Transverse colon (tissue), 4 donors: Measurements from ENCODE around the gene AIP. TPM values are rescaled to one million over a fixed set of nuclear protein-coding genes. Genes with fewer than 3 reads are reported as not detected.

Experiments
- DNase-seq: peaks from one replicate; pipeline ENCODE4 v3.0.0-alpha.2; 2019
- H3K27ac ChIP-seq, 4 donors: fragments of 200-600 bp; sonication (generic); 2 replicates each; pipeline ENCODE4 v1.5.1; 2016 to 2018; ENCODE audit warnings: inconsistent platforms in 4 of 4
- H3K27me3 ChIP-seq: fragments of 200-600 bp; sonication (generic); 2 replicates; pipeline ENCODE4 v1.5.1; 2017; ENCODE audit warnings: inconsistent platforms
- H3K36me3 ChIP-seq, 4 donors: fragments of 200-600 bp; sonication (generic); 2 replicates each; pipeline ENCODE4 v1.5.1; 2017 to 2019; ENCODE audit warnings: inconsistent platforms in 4 of 4
- H3K4me1 ChIP-seq, 4 donors: fragments of 200-600 bp; sonication (generic); 2 replicates each; pipeline ENCODE4 v1.5.1; 2017 to 2020; ENCODE audit warnings: inconsistent platforms in 4 of 4
- H3K4me3 ChIP-seq, 4 donors: fragments of 200-600 bp; sonication (generic); 1 replicate in 1 of 4; 2 replicates in 3 of 4; pipeline versions ENCODE4 v1.5.1 to v1.6.1; 2017 to 2019; ENCODE audit warnings: inconsistent platforms in 4 of 4
- H3K9me3 ChIP-seq, 2 donors: fragments of 200-600 bp; sonication (generic); 2 replicates each; pipeline ENCODE4 v1.5.1; 2017 to 2019; ENCODE audit warnings: inconsistent platforms in 2 of 2
- EP300 ChIP-seq: sonication (generic); formaldehyde crosslinking; IDR thresholded peaks from one replicate; pipeline ENCODE4 v1.6.1; 2017; ENCODE audit warnings: antibody characterized with exemption, low read depth
- POLR2A ChIP-seq: fragments of 450-650 bp; IDR thresholded peaks from one replicate; pipeline ENCODE4 v1.6.1; 2016; ENCODE audit warnings: antibody characterized with exemption, mild to moderate bottlenecking, moderate library complexity
- POLR2AphosphoS5 ChIP-seq, 3 donors: sonication (generic); formaldehyde crosslinking; IDR thresholded peaks; one replicate each; pipeline ENCODE4 v1.6.1; 2016; ENCODE audit warnings: antibody characterized with exemption in 3 of 3
- WGBS, 2 donors: methylation state at CpG; one replicate each; pipeline ENCODE4 v1.1.5; 2018; ENCODE audit warnings: low coverage in 1 of 2; 5-methylcytosine and 5-hydroxymethylcytosine counted together
- in situ Hi-C, 4 donors: fragments of 200-750 bp; cut with MboI; loops; one replicate each; pipeline versions ENCODE4 v1.15.0 to v1.15.1; 2017; ENCODE audit warnings: low sequenced_read_pairs in 3 of 4, low pct_ligation_motif_present in 1 of 4, low pct_unique_long_range_greater_than_20kb in 1 of 4
- intact Hi-C: fragments of 100-400 bp; cut with DNase I; formaldehyde crosslinking; loops from one replicate; pipeline ENCODE4 v1.15.1; 2023; ENCODE audit warnings: low total_unique reads
- total RNA-seq, 4 donors: library from RNA; depleted of rRNA; stranded (reverse); fragments of >200 nt; gene quantifications; one replicate each; pipeline ENCODE4 v1.1.0, GENCODE V29; 2016
- TF ChIP-seq, protein P1 (sequence below), 5 experiments: fragments of 200-600 bp in 3 of 5; fragments of 450-650 bp in 2 of 5; sonication (generic) in 3 of 5; IDR thresholded peaks; 1 replicate in 2 of 5; 2 replicates in 3 of 5; pipeline ENCODE4 v1.5.1; 2016 to 2017; ENCODE audit warnings: antibody characterized with exemption in 5 of 5, inconsistent platforms in 3 of 5, mild to moderate bottlenecking in 2 of 5, moderate library complexity in 1 of 5

Gene AIP
- total RNA-seq, 4 donors from 2014 or later: 32.9 to 71.5 (median 57.6) TPM

DNA sequence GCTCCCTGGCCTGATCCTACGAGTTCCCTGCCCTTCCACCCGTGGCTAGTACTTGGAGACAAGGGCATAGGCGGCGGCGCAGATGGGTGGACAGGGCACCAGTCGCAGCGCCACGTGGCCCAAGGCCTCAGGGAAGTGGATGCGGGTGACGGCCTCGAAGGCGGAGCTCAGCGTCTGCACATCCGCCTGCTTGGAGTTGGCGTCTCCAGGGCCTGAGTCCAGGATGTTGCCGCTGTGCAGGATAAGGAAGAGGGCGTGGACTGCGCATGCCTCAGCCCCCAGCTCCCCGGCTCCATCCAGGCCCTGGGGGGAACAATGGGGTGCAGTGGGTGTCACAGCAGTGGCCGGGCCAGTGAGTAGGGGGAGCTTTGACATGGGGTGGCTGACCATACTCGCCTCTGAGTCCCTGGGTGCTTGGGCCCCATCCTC is 15.7 kb downstream of the AIP start:
- Histone ChIP-seq H3K27ac (no peak overlapping the region), H3K36me3 (peaks cover 0 to 3% (median 0%) of the 10 kb centered on the region in 4 donors), H3K4me3 (no peak overlapping the region), H3K27me3 (no peaks in the 10 kb centered on the region), H3K9me3 (no peaks in the 10 kb centered on the region), H3K4me1 (peaks cover 2 to 3% (median 2%) of the 10 kb centered on the region in 4 donors)
- in situ Hi-C loops (no loop called here), intact Hi-C loops (no loop called here)
- no peak for DNase-seq
- TF ChIP-seq, protein P1, sequence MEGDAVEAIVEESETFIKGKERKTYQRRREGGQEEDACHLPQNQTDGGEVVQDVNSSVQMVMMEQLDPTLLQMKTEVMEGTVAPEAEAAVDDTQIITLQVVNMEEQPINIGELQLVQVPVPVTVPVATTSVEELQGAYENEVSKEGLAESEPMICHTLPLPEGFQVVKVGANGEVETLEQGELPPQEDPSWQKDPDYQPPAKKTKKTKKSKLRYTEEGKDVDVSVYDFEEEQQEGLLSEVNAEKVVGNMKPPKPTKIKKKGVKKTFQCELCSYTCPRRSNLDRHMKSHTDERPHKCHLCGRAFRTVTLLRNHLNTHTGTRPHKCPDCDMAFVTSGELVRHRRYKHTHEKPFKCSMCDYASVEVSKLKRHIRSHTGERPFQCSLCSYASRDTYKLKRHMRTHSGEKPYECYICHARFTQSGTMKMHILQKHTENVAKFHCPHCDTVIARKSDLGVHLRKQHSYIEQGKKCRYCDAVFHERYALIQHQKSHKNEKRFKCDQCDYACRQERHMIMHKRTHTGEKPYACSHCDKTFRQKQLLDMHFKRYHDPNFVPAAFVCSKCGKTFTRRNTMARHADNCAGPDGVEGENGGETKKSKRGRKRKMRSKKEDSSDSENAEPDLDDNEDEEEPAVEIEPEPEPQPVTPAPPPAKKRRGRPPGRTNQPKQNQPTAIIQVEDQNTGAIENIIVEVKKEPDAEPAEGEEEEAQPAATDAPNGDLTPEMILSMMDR (IDR thresholded peaks at IDR 0.05): no peak
- TF ChIP-seq POLR2AphosphoS5 (IDR thresholded peaks at IDR 0.05) (no peak), POLR2A (no peak), EP300 (no peak)
- 90% methylated on average over 16 of the region's 21 CpGs; no CpG with 5 or more reads in 1 of the 2 donors for WGBS, 2 donors

DNA sequence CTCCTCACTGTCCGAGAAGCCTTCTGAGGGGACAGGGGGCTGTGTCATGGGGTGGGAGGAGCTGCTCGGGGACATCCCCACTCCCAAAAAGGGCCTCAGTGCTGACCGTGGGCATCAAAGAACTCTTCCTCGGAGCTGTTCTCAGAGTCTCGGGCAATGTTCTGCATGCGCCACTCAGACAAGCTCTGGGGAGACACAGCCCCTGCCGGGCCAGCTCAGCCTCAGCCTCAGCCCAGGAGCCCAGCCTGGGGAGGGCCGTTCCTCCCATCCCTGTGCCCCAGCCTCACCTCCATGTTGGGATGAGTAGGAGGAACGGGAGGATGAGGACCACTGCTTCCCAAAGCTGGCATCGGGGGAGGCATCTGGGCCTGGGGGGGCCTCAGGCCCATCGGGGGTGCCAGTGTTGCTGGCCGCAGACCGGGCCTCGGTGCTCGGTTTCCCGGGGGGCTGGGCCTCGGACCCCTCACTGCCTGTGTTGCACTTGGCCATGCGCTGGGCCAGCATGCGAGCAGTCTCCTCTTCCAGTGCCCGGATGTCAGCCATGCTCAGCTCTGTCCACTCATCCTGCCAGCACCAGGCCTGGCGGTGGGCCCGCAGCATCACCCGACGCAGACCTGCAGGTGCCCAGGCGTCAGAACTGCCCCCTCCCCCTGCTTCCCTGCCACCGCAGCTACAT is 17.1 kb downstream of the AIP start:
- TF ChIP-seq POLR2AphosphoS5 (IDR thresholded peaks at IDR 0.05) (no peak), EP300 (no peak), POLR2A (no peak)
- TF ChIP-seq, protein P1 (IDR thresholded peaks at IDR 0.05): no peak
- Histone ChIP-seq H3K9me3 (no peaks in the 10 kb centered on the region), H3K27me3 (no peaks in the 10 kb centered on the region), H3K4me3 (no peak overlapping the region), H3K36me3 (no peaks in the 10 kb centered on the region), H3K4me1 (peaks cover 6 to 17% (median 10%) of the 10 kb centered on the region in 4 donors), H3K27ac (no peak overlapping the region)
- WGBS, 2 donors: 95% methylated on average over 14 of the region's 26 CpGs; no CpG with 5 or more reads in 1 of the 2 donors
- intact Hi-C loops: no loop called here
- DNase-seq: no peak
- in situ Hi-C loops: no loop called here

DNA sequence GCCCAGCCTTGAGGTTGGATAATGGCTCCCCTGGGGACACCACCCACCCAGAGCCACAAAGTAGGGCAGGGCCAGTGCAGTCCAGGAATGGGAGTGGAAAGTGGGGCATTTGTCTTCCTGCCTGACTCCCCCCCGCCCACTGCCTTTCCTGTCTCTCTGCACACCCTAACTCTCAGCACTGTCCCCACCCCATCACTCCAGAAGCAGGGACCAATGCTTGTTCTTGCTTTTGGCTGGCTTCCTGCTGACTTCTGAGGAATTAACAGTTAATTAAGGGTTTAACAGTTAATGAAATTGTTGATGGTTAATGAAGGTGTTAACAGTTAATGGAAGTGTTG is 17.6 kb downstream of the AIP start:
- no peaks in the 10 kb centered on the region for H3K36me3 ChIP-seq
- H3K9me3 ChIP-seq: no peaks in the 10 kb centered on the region
- in situ Hi-C loops: no loop called here
- H3K27ac ChIP-seq: no peak overlapping the region
- no peak for DNase-seq
- TF ChIP-seq EP300 (no peak), POLR2A (no peak), POLR2AphosphoS5 (IDR thresholded peaks at IDR 0.05) (no peak)
- TF ChIP-seq, protein P1 (IDR thresholded peaks at IDR 0.05): no peak
- no peaks in the 10 kb centered on the region for H3K27me3 ChIP-seq
- WGBS, 2 donors: 87% methylated on average over 1 of the region's 1 CpG; no CpG with 5 or more reads in 1 of the 2 donors
- H3K4me3 ChIP-seq: no peak overlapping the region
- intact Hi-C loops: no loop called here
- peaks cover 8 to 22% (median 13%) of the 10 kb centered on the region in 4 donors for H3K4me1 ChIP-seq

DNA sequence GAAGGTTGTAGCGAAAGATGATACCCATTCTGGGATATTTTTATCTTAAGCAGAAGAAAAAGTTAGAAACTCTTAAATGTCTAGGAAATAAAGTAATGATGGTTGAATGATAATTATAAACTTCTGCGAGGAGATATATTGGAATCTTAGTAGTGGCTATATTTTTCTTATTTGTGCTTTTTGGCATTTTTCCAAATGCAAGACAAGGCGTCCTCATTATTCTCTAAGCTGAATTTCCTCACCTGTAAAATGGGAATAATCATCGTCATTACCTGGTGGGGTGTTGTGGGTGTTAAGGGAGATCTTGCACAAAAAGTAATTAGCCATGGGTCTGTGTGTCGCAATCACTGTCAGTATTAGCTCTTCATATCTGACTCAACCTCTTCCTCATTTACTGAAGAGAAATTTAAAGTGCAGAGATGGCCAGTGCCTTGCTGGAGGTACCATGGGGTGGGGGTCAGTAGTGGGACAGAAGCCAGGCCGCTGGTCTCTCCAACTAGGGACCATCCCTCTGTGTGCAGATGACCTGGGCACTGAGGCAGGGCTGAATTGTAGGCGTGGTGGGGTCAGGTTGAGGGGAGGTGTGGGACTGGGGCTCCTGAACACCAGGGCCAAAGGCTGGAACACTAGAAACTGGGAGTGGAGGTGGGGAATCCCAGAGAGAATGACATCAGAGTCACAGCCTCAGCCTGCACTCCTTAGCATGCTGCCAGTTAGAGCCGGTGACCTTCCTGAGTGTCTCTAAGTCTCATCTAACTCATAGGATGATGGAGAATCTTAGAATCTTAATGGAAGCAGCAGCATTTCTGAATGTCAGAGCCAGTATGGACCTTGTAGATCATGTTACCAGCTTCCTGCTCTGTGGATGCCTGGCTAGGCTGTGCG is 18.2 kb downstream of the AIP start:
- intact Hi-C loops: no loop called here
- no peak for DNase-seq

More for the DNA sequence above, 18.2 kb downstream of the AIP start:
- H3K4me3 ChIP-seq: no peak overlapping the region
- in situ Hi-C loops: no loop called here
- no peaks in the 10 kb centered on the region for H3K36me3 ChIP-seq
- TF ChIP-seq EP300 (no peak), POLR2A (no peak), POLR2AphosphoS5 (IDR thresholded peaks at IDR 0.05) (no peak)
- TF ChIP-seq, protein P1 (IDR thresholded peaks at IDR 0.05): no peak
- H3K4me1 ChIP-seq: peaks cover 13 to 28% (median 18%) of the 10 kb centered on the region in 4 donors
- H3K27ac ChIP-seq: no peak overlapping the region
- no peaks in the 10 kb centered on the region for H3K9me3 ChIP-seq
- H3K27me3 ChIP-seq: no peaks in the 10 kb centered on the region
- WGBS, 2 donors: 93 to 95% methylated on average over 5 to 9 of the region's 9 CpGs
